GM18951 (cell line): Measurements from ENCODE around the gene KCNAB1.

Source experiments
- POLR2A ChIP-seq: IDR thresholded peaks from 4 replicates; pipeline ENCODE4 v1.6.1; 2011; ENCODE audit warnings: mild to moderate bottlenecking; ENCODE audit not compliant: insufficient read length, insufficient read depth; ENCODE audit errors: extremely low read depth
- in situ Hi-C: fragments of 300-500 bp; cut with MboI; formaldehyde crosslinking; loops from one replicate; pipeline ENCODE4 v1.12.0; 2022; ENCODE audit warnings: low sequenced_read_pairs, mixed read lengths, inconsistent platforms; ENCODE audit not compliant: unreplicated experiment

KCNAB1 gene

DNA sequence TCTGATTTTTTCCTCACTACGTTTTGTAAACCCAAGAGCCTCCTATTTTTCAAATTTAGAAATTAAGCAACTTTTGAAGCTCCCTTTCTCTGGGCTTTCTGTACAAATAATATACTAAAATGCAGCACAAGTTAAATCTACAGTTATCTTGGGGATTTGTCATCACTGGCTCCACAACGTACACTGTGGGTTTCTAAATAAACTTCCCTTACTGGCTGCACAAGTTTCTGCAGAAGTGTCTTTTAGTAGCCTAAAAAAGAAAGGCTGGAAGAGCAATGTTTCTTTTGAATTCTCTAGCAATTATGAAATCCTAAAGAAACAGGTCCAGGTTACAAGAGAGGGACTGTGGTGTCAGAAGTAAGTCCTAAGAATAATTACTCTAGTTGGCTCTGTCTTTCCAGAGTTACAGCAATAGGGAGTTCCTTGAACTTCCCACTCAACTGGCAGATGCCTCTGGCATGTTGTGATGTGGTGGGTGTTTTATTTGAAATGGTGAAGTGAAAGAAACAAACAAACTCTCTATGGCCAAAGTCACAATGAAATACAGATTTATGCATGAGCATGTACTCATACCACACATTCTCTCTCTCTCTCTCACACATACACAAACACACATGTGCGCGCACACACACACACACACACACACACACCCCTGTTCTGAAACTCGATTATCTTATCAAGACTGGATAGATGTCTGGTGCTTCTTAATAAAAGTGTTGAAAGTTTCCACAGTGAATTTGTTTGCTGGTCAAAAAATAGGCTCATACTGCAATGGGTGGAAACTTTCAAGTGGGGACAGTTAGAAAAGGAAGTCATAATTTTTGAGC lies 236.4 kb downstream of the KCNAB1 start:
- in situ Hi-C loops = no loop called here
- no peak for TF ChIP-seq POLR2A

DNA sequence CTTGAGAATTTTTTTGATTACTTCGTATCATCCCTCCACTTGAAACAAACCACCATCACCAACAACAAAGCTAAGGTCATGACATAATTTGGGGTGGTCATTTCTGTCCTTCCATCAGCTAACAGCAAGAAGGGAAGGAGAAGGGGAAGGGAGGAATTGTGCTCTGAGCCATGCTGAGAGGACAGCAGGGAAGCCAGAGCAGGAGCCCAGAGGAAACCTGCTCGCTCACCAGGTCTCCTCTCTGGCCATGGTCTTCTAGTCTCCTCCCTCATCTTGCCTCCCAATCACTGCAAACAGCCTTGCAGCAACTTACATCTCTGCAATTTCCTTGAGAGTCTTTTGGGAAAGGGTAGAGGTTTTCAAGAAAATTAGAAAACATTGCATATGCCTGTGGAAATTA lies 237.9 kb downstream of the KCNAB1 start:
- no peak for TF ChIP-seq POLR2A
- in situ Hi-C loops = no loop called here

GRCh38 chr3:156359368-156359767 lies 239.0 kb downstream of the KCNAB1 start:
- in situ Hi-C loops = no loop called here
- no peak for TF ChIP-seq POLR2A

- no peak for TF ChIP-seq POLR2A
- in situ Hi-C loops = no loop called here
Measured at GRCh38 chr3:156360083-156360482, 239.7 kb downstream of the KCNAB1 start.

DNA sequence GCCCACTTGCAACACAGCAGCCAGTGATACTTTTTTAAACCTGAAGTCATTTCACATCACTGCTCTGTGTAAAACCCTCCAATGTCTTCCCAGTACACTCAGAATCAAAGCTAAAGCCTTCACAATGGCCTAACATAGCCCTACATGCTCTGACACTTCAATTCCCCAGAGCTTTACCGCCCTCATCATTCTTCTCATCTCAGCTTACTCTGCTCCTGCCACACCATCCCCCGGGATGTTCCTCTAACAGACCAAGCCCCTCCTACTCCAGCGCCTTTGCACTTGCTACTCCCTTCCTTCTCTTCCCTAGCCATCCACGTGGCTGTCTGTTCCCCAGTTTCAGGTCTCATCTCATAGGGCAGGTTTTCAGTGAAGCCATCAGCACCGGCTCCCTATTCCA lies 240.6 kb downstream of the KCNAB1 start:
- in situ Hi-C loops = no loop called here
- no peak for TF ChIP-seq POLR2A

GRCh38 chr3:156366559-156366958 lies 246.2 kb downstream of the KCNAB1 start:
- no peak for TF ChIP-seq POLR2A
- in situ Hi-C loops = no loop called here

DNA sequence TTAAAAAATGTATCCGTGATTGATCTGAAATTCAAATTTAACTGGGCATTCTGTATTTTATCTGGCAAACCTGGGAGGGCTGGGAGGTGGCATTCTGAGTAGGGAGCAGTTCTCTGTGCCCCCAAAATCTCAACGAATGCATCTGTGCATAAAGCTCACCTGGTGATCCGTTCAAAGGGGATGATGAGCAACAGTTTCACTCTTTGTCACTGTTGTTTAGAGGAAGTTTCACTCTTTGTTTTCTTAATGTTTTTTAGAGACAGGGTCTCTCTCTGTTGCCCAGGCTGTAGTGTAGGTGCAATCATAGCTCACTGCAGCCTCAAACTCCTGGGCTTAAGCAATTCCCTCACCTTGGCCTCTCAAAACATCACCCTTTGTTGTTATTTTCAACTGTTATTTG lies 247.8 kb downstream of the KCNAB1 start:
- TF ChIP-seq POLR2A = no peak
- in situ Hi-C loops = no loop called here

DNA sequence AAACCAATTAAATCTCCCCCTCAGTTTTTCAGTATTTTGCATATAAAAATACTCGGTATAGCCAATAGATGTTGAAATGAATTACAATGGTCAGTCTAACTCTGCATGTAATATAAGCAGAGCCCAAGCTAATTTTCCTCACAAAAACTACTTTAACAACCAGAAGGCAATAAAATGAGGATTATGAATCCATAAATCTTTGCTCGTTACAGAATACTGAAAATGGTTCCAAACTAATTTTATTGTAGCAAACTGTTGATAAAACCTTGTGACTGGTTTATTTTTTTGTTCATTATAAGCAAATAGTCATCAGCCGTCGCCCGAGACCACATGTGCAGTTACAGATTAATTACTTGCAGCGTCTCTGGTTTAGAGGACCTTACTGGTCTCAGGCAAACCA lies 251.3 kb downstream of the KCNAB1 start:
- in situ Hi-C loops = no loop called here
- TF ChIP-seq POLR2A = no peak

- in situ Hi-C loops = no loop called here
- no peak for TF ChIP-seq POLR2A
Measured at GRCh38 chr3:156373095-156373494, 252.7 kb downstream of the KCNAB1 start.

DNA sequence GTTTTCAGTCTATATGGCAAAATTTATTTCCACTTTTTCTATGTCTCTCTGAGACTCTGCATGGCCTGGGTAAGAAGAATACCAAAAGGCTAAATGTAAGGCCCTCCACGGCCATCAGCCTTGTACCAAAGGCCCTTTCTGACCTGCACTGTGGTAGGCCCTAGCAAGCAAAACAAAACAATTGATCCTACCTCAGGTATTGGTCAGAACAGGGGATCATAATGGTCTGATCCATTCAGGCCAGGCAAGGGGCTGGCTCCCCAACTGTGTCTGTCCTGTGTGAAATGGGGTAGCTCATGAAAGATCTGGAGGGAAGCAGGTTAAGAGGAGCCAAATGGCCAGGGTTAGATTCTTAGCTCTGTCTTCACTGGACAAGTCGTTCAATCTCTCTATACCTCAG lies 253.3 kb downstream of the KCNAB1 start:
- TF ChIP-seq POLR2A = no peak
- in situ Hi-C loops = no loop called here

DNA sequence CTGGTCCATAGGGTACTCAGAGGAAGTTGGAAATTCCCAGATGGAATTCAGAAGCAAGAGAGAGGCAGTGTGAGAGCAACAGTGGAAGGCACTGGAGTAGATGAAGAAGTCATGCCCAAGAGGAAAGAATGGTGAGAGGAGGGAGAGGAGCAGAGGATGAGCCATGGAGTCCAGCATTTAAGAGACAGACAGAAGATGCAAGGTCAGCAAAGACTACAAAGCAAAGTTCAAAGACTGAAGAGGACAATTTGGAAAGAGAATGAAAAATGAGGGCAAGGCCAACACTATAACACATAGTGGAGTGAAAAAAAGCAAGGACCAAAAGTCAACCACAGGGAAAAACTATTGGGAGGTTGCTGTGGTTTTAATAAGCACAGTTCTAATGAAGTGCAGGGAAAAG lies 255.8 kb downstream of the KCNAB1 start:
- in situ Hi-C loops = loop anchor here (25.0 kb wide), 1 partner anchor 214 kb away; no protein-coding TSS in a partner anchor
- TF ChIP-seq POLR2A = no peak

DNA sequence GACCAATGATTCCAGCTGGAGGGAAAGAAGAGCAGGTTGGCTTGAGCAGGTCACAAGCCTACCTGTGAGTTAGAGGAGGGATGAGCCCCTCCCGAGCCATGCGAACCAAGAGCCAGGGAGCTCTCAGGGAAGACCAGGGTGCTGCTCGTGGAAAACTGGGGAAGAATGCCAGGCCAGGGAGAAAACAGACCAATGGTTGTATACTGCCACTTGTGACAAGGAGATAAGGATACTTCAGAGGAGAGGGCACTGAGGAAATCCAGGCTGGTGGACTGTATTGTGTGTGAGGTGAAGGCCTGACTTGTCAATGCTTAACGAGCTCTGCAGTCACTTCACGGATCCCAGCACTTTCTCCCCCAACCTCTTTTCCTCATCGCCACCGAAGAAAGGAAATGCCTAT lies 256.9 kb downstream of the KCNAB1 start:
- in situ Hi-C loops = loop anchor here (25.0 kb wide), 1 partner anchor 215 kb away; no protein-coding TSS in a partner anchor
- no peak for TF ChIP-seq POLR2A

DNA sequence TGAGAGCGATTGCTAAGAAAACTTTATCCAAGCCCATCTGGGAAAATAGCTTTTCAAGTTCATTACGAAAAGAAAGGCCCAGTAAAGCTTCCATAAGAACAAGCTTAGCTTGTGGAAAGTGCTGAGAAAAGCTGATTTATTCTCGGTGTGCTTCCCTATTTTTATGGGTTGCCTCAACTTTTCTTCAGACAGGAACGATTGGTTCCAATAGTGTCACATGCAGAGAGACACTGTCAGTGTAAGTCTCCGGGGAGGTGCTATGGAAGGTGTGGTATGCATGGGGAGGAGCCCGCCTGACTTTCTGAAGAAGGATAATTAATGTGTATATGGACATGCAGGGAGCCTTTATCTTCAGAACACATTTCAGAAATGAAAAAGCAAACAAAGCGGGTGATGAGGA lies 257.3 kb downstream of the KCNAB1 start:
- no peak for TF ChIP-seq POLR2A
- in situ Hi-C loops = loop anchor here (25.0 kb wide), 1 partner anchor 215 kb away; no protein-coding TSS in a partner anchor

DNA sequence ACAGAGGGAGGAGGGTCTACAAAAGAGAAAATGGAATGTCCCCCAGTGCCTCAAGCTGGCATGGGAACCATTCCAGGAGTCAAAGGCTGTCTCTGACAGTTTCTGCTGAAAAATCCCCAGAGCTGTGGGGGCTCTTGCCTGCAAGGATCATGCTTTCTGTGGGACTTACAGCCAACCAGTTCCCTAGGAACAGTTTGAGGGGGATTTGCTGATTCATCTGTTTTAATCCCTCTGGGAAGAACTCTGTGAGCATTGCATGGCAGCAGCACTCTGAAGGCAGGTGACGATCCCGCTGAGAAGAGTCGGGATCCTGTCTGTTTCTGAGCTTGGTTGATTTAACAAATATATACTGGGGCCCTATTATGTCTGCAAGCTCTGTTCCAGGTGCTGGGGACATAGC lies 258.5 kb downstream of the KCNAB1 start:
- in situ Hi-C loops = loop anchor here (25.0 kb wide), 1 partner anchor 217 kb away; no protein-coding TSS in a partner anchor
- TF ChIP-seq POLR2A = no peak
